GM18517 (cell line): ENCODE data around the gene SLC38A4.
"Not testable (repeated sequence)": the region's sequence is repeated elsewhere in the genome, so short reads cannot be mapped to it uniquely, and the experiment has no call there.

Source experiments
- ATAC-seq: cut with Tn5 transposase; IDR thresholded peaks from one replicate; pipeline ENCODE4 v1.9.1; 2021; ENCODE audit warnings: mild to moderate bottlenecking, moderate library complexity; ENCODE audit not compliant: unreplicated experiment

The SLC38A4 gene

GRCh38 chr12:46779063-46779462 lies 46.7 kb downstream of the SLC38A4 start:
- ATAC-seq, result no peak

DNA sequence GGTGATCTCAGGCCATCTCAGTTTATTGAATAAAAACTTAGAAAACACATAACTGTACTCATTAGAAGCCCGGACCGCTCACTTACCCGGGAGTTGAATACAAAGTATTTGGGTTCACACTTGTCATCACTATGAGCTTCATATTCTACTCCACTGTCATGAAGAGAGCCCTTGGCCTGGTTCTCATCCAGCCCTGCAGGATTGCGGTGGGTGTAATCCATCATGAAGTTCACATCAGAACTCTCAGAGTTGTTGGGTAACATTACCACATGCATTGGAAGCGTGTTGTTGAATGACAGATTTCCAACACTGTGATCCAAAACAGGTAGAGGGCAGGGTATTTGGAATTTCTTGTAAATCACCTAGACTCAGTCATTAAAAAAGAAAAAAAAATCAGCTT lies 47.4 kb downstream of the SLC38A4 start:
- no peak for ATAC-seq

GRCh38 chr12:46777587-46777986 lies 48.2 kb downstream of the SLC38A4 start:
- ATAC-seq, result no peak

GRCh38 chr12:46775796-46776195 lies 50.0 kb downstream of the SLC38A4 start:
- ATAC-seq, result no peak

- ATAC-seq, result no peak
Measured at GRCh38 chr12:46774322-46774633, 51.5 kb downstream of the SLC38A4 start.

DNA sequence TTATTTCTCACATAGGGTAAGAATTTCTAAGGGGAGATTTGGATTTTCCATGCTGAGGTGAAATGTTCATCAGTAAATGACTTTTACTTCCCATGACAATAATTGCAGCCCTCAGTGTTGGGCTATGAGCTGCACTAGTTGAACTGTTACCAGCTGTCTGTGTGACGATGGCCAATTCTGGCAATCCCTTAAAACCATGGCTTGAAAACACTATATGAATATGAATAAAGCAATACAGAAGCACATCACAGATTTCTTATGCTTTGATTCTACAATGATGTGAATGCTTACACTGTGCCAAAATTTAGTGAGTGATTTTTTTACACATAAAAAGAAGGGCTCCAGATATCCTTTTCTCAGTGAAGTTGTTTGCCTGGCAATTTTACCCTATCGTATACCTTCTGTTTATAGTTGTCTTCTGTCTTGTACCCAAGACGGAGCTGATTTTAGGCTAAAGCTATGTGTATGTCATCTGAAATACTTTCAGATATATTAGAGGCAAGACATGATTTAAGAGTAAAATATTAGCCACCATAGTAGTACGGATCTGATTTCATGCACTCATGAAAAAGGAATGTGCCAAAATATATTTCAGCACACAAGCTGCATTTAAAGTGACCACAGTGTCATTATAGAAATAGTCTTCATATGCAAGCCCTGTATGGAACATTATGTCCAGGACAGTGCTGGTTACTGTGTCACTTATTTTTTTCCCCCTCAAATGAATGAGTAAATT lies 52.0 kb downstream of the SLC38A4 start:
- ATAC-seq, result no peak

DNA sequence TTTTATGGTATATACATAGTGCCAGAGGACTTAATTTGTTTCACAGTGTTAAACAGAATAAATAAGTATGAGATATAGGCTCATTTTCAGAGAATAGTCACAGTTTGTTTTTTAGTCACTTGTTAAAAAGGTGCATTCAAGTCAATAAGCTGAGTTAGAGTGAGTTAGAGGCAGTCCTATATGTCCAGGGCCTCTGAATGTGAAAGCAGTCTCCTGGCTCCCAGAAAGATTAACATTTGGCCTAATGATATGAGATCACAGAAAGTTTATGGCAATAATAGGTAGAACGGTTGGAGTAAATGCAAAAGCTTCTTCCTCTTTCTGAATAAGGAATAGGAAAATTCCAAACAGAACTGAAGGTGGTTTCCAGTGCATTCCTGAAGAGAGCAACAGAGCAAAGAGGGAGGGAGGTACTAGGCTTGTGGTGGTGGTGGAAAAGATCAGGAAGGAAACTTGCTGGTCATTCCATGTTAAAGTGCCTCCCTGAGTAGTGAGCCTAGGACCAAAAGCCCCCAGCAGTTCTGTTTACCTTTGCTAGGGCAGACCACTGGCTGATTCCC lies 54.4 kb downstream of the SLC38A4 start:
- ATAC-seq, result no peak

- ATAC-seq, result no peak
Measured at GRCh38 chr12:46770501-46771183, 55.2 kb downstream of the SLC38A4 start.

- no peak for ATAC-seq
Measured at GRCh38 chr12:46764005-46764404, 61.8 kb downstream of the SLC38A4 start.

GRCh38 chr12:46763230-46763629 lies 62.6 kb downstream of the SLC38A4 start:
- no peak for ATAC-seq

- ATAC-seq, result no peak
Measured at GRCh38 chr12:46754550-46754949, 71.2 kb downstream of the SLC38A4 start.

- no peak for ATAC-seq
Measured at GRCh38 chr12:46752396-46752795, 73.4 kb downstream of the SLC38A4 start.

- no peak for ATAC-seq
Measured at GRCh38 chr12:46751173-46751572, 74.6 kb downstream of the SLC38A4 start.

- ATAC-seq, result no peak
Measured at GRCh38 chr12:46749322-46749721, 76.5 kb downstream of the SLC38A4 start.

DNA sequence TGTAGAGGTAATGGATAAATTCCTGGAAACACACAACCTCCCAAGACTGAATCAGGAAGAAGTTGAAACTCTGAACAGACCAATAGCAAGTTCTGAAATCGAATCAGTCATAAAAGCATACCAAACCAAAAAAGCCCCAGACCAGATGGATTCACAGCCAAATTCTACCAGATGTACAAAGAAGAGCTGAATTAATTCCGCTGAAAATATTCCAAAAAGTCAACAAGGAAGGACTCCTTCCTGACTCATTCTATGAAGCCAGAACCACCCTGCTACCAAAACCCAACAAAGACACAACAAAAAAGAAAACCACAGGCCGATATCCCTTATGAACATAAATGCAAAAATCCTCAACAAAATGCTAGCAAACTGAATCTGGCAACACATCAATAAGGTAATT lies 81.5 kb downstream of the SLC38A4 start:
- ATAC-seq, result no peak

- no peak for ATAC-seq
Measured at GRCh38 chr12:46743456-46743855, 82.3 kb downstream of the SLC38A4 start.

DNA sequence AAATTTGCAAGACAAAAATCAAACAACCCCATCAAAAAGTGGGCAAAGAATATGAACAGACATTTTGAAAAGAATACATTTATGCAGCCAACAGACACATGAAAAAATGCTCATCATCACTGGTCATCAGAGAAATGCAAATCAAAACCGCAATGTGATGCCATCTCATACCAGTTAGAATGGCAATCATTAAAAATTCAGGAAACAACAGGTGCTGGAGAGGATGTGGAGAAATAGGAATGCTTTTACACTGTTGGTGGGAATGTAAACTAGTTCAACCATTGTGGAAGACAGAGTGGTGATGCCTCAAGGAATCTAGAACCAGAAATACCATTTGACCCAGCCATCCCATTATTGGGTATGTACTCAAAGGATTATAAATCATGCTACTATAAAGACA lies 83.5 kb downstream of the SLC38A4 start:
- not testable (repeated sequence) for ATAC-seq

DNA sequence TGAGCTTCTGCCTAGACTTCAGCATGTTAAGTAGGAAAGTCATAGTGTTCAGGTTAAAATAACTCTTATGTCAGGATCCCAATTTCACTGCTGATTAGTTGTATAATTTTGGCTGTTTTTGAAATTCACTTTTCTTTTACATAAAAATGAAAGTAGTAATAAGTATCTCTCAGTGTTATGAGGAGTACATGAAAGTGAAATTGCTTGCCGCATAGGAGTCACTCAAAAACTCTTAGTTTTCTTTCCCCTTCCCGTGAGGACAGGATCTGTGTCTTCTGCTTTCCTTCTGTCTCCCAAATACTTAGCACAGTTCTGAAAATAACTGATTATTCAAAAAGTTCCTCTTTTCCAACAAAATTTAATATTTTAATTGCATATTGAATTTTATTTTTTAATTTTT lies 100.5 kb downstream of the SLC38A4 start:
- no peak for ATAC-seq

DNA sequence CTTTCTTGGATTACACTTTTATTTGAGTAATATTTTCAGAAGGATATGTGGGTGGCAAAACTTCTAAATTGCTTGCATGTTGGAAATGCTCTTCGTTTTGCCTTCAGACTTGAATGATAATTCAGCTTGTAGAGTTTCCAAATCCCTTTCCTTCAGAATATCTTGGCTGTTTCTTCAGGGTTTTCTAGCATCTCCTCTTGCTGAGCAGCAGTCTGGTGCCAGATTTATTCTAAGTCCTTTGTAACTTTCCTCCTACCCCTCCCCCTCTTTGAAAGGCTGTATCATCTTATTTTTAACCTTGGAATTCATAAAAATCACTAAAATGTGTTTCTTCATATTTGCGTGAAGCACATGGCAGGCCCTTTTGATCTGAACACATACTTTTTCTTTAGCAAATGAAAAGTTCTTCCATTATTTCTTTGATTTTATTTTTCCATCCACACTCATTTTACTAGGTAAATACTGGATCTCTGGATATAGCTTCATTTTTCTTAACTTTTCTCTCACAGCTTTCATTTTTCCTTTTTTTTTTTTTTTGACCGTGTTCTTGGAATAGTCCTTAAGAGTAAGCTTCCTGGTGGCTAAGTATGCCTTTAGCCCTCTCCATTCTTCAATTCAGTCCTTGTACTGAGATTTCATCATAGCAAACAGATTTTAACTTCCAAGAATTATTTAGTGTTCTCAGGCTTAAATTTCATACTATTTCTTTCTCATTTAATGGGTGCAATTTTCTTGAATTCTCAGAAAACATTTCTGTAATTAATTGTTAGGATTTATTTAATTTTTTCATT lies 102.0 kb downstream of the SLC38A4 start:
- no peak for ATAC-seq

DNA sequence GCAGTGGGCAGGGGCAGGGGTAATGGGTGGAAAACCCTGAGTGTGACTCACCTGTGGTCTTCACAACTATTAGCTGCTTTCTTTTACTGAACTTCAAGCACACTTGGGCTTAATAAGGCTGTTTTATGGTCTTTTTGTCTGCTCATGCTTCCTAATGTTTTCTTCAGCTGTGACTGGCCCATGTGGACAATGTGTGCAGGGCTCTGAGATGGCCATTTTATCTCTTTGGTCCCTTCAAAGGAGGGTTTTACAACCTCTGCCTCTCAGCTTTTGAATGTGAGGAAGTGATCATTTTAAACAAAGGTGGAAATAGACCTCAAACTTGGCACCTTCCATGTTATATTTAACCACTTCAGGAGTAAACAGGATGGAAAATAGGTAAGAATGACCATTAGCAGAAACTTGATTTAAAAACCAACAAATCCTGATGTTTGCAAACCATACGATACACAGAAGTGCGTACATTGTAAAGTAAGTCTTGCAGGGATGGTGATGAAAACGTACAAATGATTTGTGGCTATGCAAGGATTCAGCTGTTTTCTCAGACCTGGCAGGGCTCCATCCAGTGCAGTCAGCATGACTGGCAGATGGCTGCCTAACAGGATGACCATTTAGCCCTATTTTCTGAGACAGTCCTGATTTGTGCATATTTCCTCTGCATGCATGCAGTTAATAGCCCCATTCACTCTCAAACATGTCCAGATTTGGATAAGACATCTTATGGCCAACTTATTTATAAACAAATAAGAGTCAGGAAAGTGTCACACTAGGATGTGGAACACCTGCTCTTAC lies 103.2 kb downstream of the SLC38A4 start:
- no peak for ATAC-seq

GRCh38 chr12:46718495-46718894 lies 107.3 kb downstream of the SLC38A4 start:
- no peak for ATAC-seq
